Mesendoderm (in vitro differentiated cells): Measurements from ENCODE around the gene C21orf91.

ENCODE experiments used
- DNase-seq: peaks from one replicate; pipeline ENCODE4 v3.0.0; 2013
- H2AK5ac ChIP-seq: 2 replicates; pipeline ENCODE4 v1.6.1; 2013; ENCODE audit warnings: low read length, inconsistent platforms
- H2BK120ac ChIP-seq: 2 replicates; pipeline ENCODE4 v1.6.1; 2013; ENCODE audit warnings: low read depth, mild to moderate bottlenecking, low read length, moderate library complexity, mixed read lengths
- H2BK15ac ChIP-seq: replicated peaks from 2 replicates; pipeline ENCODE4 v1.6.1; 2013; ENCODE audit warnings: low read depth, mild to moderate bottlenecking, moderate library complexity
- H2BK5ac ChIP-seq: 2 replicates; pipeline ENCODE4 v1.6.1; 2013; ENCODE audit warnings: low read length, inconsistent platforms
- H3K18ac ChIP-seq: 2 replicates; pipeline ENCODE4 v1.6.1; 2013; ENCODE audit warnings: mild to moderate bottlenecking, low read length, mixed read lengths
- H3K23ac ChIP-seq: one replicate; pipeline ENCODE4 v1.6.1; 2013; ENCODE audit warnings: low read length
- H3K27ac ChIP-seq: 2 replicates; pipeline ENCODE4 v1.5.1; 2013; ENCODE audit warnings: low read depth, mild to moderate bottlenecking, inconsistent platforms, low read length, moderate library complexity
- H3K27me3 ChIP-seq: 2 replicates; pipeline ENCODE4 v1.6.1; 2013; ENCODE audit warnings: low read length, control low read depth, mild to moderate bottlenecking, inconsistent platforms; ENCODE audit not compliant: insufficient read depth, poor library complexity
- H3K36me3 ChIP-seq: 2 replicates; pipeline ENCODE4 v1.6.1; 2013; ENCODE audit warnings: low read length, inconsistent platforms; ENCODE audit not compliant: control insufficient read depth, insufficient read depth
- H3K4ac ChIP-seq: one replicate; pipeline ENCODE4 v1.6.1; 2013; ENCODE audit warnings: low read depth, mild to moderate bottlenecking, low read length, moderate library complexity
- H3K4me1 ChIP-seq: 2 replicates; pipeline ENCODE4 v1.6.1; 2013; ENCODE audit warnings: low read depth, low read length, inconsistent platforms; ENCODE audit not compliant: control insufficient read depth
- H3K4me2 ChIP-seq: 2 replicates; pipeline ENCODE4 v1.6.1; 2013; ENCODE audit warnings: low read length
- H3K4me3 ChIP-seq: 2 replicates; pipeline ENCODE4 v1.5.1; 2013; ENCODE audit warnings: mild to moderate bottlenecking, low read length
- H3K56ac ChIP-seq: one replicate; pipeline ENCODE4 v1.6.1; 2013; ENCODE audit warnings: low read length
- H3K79me1 ChIP-seq: 2 replicates; pipeline ENCODE4 v1.6.1; 2013; ENCODE audit warnings: low read length, inconsistent platforms
- H3K79me2 ChIP-seq: 2 replicates; pipeline ENCODE4 v1.6.1; 2013; ENCODE audit warnings: mild to moderate bottlenecking, low read length; ENCODE audit not compliant: control insufficient read depth, insufficient read depth
- H3K9ac ChIP-seq: 2 replicates; pipeline ENCODE4 v1.6.1; 2013; ENCODE audit warnings: low read length, inconsistent platforms
- H4K5ac ChIP-seq: one replicate; pipeline ENCODE4 v1.6.1; 2013; ENCODE audit warnings: low read length
- H4K8ac ChIP-seq: one replicate; pipeline ENCODE4 v1.6.1; 2013; ENCODE audit warnings: low read depth, mild to moderate bottlenecking, control low read depth, low read length, moderate library complexity
- WGBS: extraction: QIAGEN DNeasy Blood & Tissue Kit; methylation state at CpG from one replicate; pipeline ENCODE4 v1.1.7; 2013; ENCODE audit warnings: low lambda C conversion rate, missing lambda C conversion rate; ENCODE audit not compliant: insufficient coverage; ENCODE audit errors: extremely low coverage; 5-methylcytosine and 5-hydroxymethylcytosine counted together

C21orf91 gene

GRCh38 chr21:17793246-17794123, 25.7 kb downstream of the C21orf91 start:
- no peak overlapping the region for H3K4me3 ChIP-seq

GRCh38 chr21:17789656-17790055, 29.5 kb downstream of the C21orf91 start:
- no peaks in the 10 kb centered on the region for H3K27me3 ChIP-seq
- no peak overlapping the region for H3K23ac ChIP-seq
- H4K8ac ChIP-seq = no peak overlapping the region
- WGBS = 100% methylated on average over 2 of the region's 3 CpGs
- peaks cover 4% of the 10 kb centered on the region for H3K36me3 ChIP-seq
- H3K79me1 ChIP-seq = no peaks in the 10 kb centered on the region
- H4K5ac ChIP-seq = no peak overlapping the region
- no peaks in the 10 kb centered on the region for H3K4me1 ChIP-seq
- H3K79me2 ChIP-seq = no peaks in the 10 kb centered on the region
- no peak overlapping the region for H3K4me2 ChIP-seq
- no peak overlapping the region for H2AK5ac ChIP-seq
- no peak overlapping the region for H2BK15ac ChIP-seq
- H3K9ac ChIP-seq = no peak overlapping the region
- no peak overlapping the region for H2BK5ac ChIP-seq
- H2BK120ac ChIP-seq = no peak overlapping the region
- no peak overlapping the region for H3K56ac ChIP-seq
- H3K4me3 ChIP-seq = no peak overlapping the region
- no peak overlapping the region for H3K4ac ChIP-seq
- no peak for DNase-seq
- H3K18ac ChIP-seq = no peak overlapping the region
- H3K27ac ChIP-seq = no peak overlapping the region

More at GRCh38 chr21:17793246-17794123, 25.7 kb downstream of the C21orf91 start:
- no peak for DNase-seq
- Histone ChIP-seq H3K79me2 (no peaks in the 10 kb centered on the region), H2AK5ac (no peak overlapping the region), H3K4me1 (no peaks in the 10 kb centered on the region), H2BK5ac (no peak overlapping the region), H2BK15ac (no peak overlapping the region), H3K79me1 (no peaks in the 10 kb centered on the region), H3K4me2 (no peak overlapping the region), H3K56ac (no peak overlapping the region), H3K4ac (no peak overlapping the region), H3K27me3 (no peaks in the 10 kb centered on the region), H2BK120ac (no peak overlapping the region), H3K9ac (no peak overlapping the region), H3K27ac (no peak overlapping the region), H4K5ac (no peak overlapping the region), H3K18ac (no peak overlapping the region), H3K23ac (no peak overlapping the region), H4K8ac (no peak overlapping the region), H3K36me3 (peaks cover 2% of the 10 kb centered on the region)
- no CpG with 5 or more reads among the region's 9 CpGs for WGBS

GRCh38 chr21:17789069-17789468, 30.1 kb downstream of the C21orf91 start:
- H2AK5ac ChIP-seq = no peak overlapping the region
- no peak overlapping the region for H2BK15ac ChIP-seq
- no peak overlapping the region for H3K4ac ChIP-seq
- H3K27me3 ChIP-seq = no peaks in the 10 kb centered on the region
- no peak overlapping the region for H4K5ac ChIP-seq
- H3K36me3 ChIP-seq = peaks cover 4% of the 10 kb centered on the region
- no peak overlapping the region for H3K9ac ChIP-seq
- H3K56ac ChIP-seq = no peak overlapping the region
- no peak overlapping the region for H2BK120ac ChIP-seq
- no peaks in the 10 kb centered on the region for H3K4me1 ChIP-seq
- no peak overlapping the region for H4K8ac ChIP-seq
- no peak overlapping the region for H3K4me2 ChIP-seq
- H3K79me1 ChIP-seq = no peaks in the 10 kb centered on the region
- no peak for DNase-seq
- no peak overlapping the region for H3K18ac ChIP-seq
- H3K27ac ChIP-seq = no peak overlapping the region
- H3K23ac ChIP-seq = no peak overlapping the region
- H3K4me3 ChIP-seq = no peak overlapping the region
- no peaks in the 10 kb centered on the region for H3K79me2 ChIP-seq
- WGBS = no CpG with 5 or more reads among the region's 3 CpGs
- no peak overlapping the region for H2BK5ac ChIP-seq

GRCh38 chr21:17786851-17787181, 32.3 kb downstream of the C21orf91 start:
- no peak overlapping the region for H2BK120ac ChIP-seq
- no peak overlapping the region for H3K4ac ChIP-seq
- H3K79me2 ChIP-seq = no peaks in the 10 kb centered on the region
- no peak overlapping the region for H4K8ac ChIP-seq
- no peak overlapping the region for H2BK5ac ChIP-seq
- H3K4me1 ChIP-seq = no peaks in the 10 kb centered on the region
- no peaks in the 10 kb centered on the region for H3K79me1 ChIP-seq
- no peak overlapping the region for H3K4me2 ChIP-seq
- H3K36me3 ChIP-seq = peaks cover 4% of the 10 kb centered on the region
- no peaks in the 10 kb centered on the region for H3K27me3 ChIP-seq
- H2AK5ac ChIP-seq = no peak overlapping the region
- H4K5ac ChIP-seq = no peak overlapping the region
- no peak overlapping the region for H3K56ac ChIP-seq
- no CpG with 5 or more reads among the region's 2 CpGs for WGBS
- H3K9ac ChIP-seq = no peak overlapping the region
- no peak overlapping the region for H3K18ac ChIP-seq
- no peak overlapping the region for H3K23ac ChIP-seq
- no peak overlapping the region for H3K4me3 ChIP-seq
- H2BK15ac ChIP-seq = no peak overlapping the region
- no peak for DNase-seq
- H3K27ac ChIP-seq = no peak overlapping the region

GRCh38 chr21:17786071-17786850, 32.9 kb downstream of the C21orf91 start:
- no peak overlapping the region for H3K9ac ChIP-seq
- no peaks in the 10 kb centered on the region for H3K79me2 ChIP-seq
- H3K4me1 ChIP-seq = no peaks in the 10 kb centered on the region
- no peak overlapping the region for H4K5ac ChIP-seq
- H2BK15ac ChIP-seq = no peak overlapping the region
- H3K4me3 ChIP-seq = no peak overlapping the region
- no peaks in the 10 kb centered on the region for H3K27me3 ChIP-seq
- no peak overlapping the region for H3K4me2 ChIP-seq
- no peak overlapping the region for H3K4ac ChIP-seq
- H3K18ac ChIP-seq = no peak overlapping the region
- H3K27ac ChIP-seq = no peak overlapping the region
- no peak overlapping the region for H3K23ac ChIP-seq
- H3K79me1 ChIP-seq = no peaks in the 10 kb centered on the region
- DNase-seq = no peak
- peaks cover 4% of the 10 kb centered on the region for H3K36me3 ChIP-seq
- no CpG with 5 or more reads among the region's 8 CpGs for WGBS
- H2BK5ac ChIP-seq = no peak overlapping the region
- H4K8ac ChIP-seq = no peak overlapping the region
- no peak overlapping the region for H2BK120ac ChIP-seq
- no peak overlapping the region for H3K56ac ChIP-seq
- H2AK5ac ChIP-seq = no peak overlapping the region
